ENCODE results near the gene TUBB3. TPM values are rescaled to one million over a fixed set of nuclear protein-coding genes. Genes with fewer than 3 reads are reported as not detected.

TUBB3 gene
- total RNA-seq, 1 experiment from 2014 or later = 164 TPM

- Histone ChIP-seq H2AK5ac (ENCODE audit: insufficient read length, low read length) (no peak overlapping the region), H3K4me1 (ENCODE audit: insufficient read depth, low read length) (no peaks in the 10 kb centered on the region; the same call in 1 of the 2 replicates), H3K23me2 (ENCODE audit: insufficient read length, low read depth, low read length, poor library complexity, severe bottlenecking) (peaks cover 26% of the 10 kb centered on the region), H3K18ac (ENCODE audit: insufficient read length, low read depth, low read length) (peak overlapping the region; percentile 3), H2BK120ac (ENCODE audit: low read depth, low read length, poor library complexity, severe bottlenecking) (no peak overlapping the region), H3K14ac (ENCODE audit: insufficient read depth, low read length) (no peak overlapping the region), H3K4me2 (ENCODE audit: insufficient read depth, insufficient read length, low read length) (peak overlapping the region; percentile 72), H3K4ac (ENCODE audit: low read depth, low read length) (no peak overlapping the region), H4K5ac (ENCODE audit: insufficient read length, low read depth, low read length) (no peak overlapping the region), H3K9ac (ENCODE audit: extremely low read depth, insufficient read length, low read length) (peak overlapping the region; percentile 8), H3T11ph (ENCODE audit: low read length) (no peak overlapping the region), H3K9me3 (ENCODE audit: control insufficient read depth, low read depth, low read length) (no peaks in the 10 kb centered on the region), H3K79me2 (ENCODE audit: insufficient read depth, low read length) (0 out of 2 replicates have a peak, but pooled peaks cover under 1% of the 10 kb centered on the region), H4K8ac (replicated peaks; ENCODE audit: insufficient read length, low read depth, low read length) (no peak overlapping the region), H2BK5ac (ENCODE audit: insufficient read length, low read length) (no peak overlapping the region), H2AFZ (ENCODE audit: low read length) (no peak overlapping the region), H3K79me1 (ENCODE audit: insufficient read depth, low read depth, low read length, poor library complexity, severe bottlenecking) (peaks cover under 1% of the 10 kb centered on the region), H2BK15ac (ENCODE audit: low read depth, low read length) (no peak overlapping the region), H3K23ac (ENCODE audit: insufficient read length, low read depth, low read length) (no peak overlapping the region), H2BK20ac (ENCODE audit: low read depth, low read length, poor library complexity, severe bottlenecking) (no peak overlapping the region), H3K56ac (ENCODE audit: insufficient read length, low read depth, low read length) (no peak overlapping the region), H4K20me1 (ENCODE audit: control insufficient read depth, insufficient read depth, insufficient read length) (no peaks in the 10 kb centered on the region), H4K91ac (ENCODE audit: insufficient read length, low read depth, low read length) (no peak overlapping the region), H3K27me3 (ENCODE audit: insufficient read depth, low read length) (no peaks in the 10 kb centered on the region), H2BK12ac (ENCODE audit: insufficient read length, low read depth, low read length) (no peak overlapping the region), H3K27ac (ENCODE audit: insufficient read length, low read depth, low read length) (no peak overlapping the region)
- peak overlapping the region; percentile 84 to 94 for H3K4me3 Mint-ChIP-seq
- no CpG with 5 or more reads among the region's 31 CpGs for WGBS (ENCODE audit: extremely low coverage, insufficient read length, low lambda C conversion rate)
- no peak for TF ChIP-seq CTCF (conservative IDR thresholded peaks at IDR 0.05)
- peak overlapping the region in 2 of 3 experiments; percentile 84 to 96; a peak in 5 of 7 replicates for H3K27ac Mint-ChIP-seq
- H3K27me3 Mint-ChIP-seq (ENCODE audit: low read depth) = peaks cover 24% of the 10 kb centered on the region
- H3K4me1 Mint-ChIP-seq = peaks cover 27 to 44% of the 10 kb centered on the region in 2 experiments
- DNase-seq = peak; percentile 83
- H3K9me3 Mint-ChIP-seq = no peaks in the 10 kb centered on the region; a peak in 1 of 5 replicates
- peaks cover 0 to 2% (median 0%) of the 10 kb centered on the region in 3 experiments; a peak in 4 of 7 replicates for H3K36me3 Mint-ChIP-seq (ENCODE audit: insufficient read depth in 1 of 3, low read depth in 3 of 3)
Observed at GRCh38 chr16:89922477-89922883, 662 bp upstream of the TUBB3 start.
